Measurements from ENCODE around the gene LPIN2.

GRCh38 chr18:3016585-3017297 lies 3.8 kb upstream of the LPIN2 start:
- TF ChIP-seq, protein P1, sequence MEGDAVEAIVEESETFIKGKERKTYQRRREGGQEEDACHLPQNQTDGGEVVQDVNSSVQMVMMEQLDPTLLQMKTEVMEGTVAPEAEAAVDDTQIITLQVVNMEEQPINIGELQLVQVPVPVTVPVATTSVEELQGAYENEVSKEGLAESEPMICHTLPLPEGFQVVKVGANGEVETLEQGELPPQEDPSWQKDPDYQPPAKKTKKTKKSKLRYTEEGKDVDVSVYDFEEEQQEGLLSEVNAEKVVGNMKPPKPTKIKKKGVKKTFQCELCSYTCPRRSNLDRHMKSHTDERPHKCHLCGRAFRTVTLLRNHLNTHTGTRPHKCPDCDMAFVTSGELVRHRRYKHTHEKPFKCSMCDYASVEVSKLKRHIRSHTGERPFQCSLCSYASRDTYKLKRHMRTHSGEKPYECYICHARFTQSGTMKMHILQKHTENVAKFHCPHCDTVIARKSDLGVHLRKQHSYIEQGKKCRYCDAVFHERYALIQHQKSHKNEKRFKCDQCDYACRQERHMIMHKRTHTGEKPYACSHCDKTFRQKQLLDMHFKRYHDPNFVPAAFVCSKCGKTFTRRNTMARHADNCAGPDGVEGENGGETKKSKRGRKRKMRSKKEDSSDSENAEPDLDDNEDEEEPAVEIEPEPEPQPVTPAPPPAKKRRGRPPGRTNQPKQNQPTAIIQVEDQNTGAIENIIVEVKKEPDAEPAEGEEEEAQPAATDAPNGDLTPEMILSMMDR (conservative IDR thresholded peaks at IDR 0.05), result no peak
- TF ChIP-seq ZFX (IDR thresholded peaks at IDR 0.05), result no peak

Data from C4-2B (cell line).